ENCODE data around the gene TOM1L2. TPM values are rescaled to one million over a fixed set of nuclear protein-coding genes. Genes with fewer than 3 reads are reported as not detected.
A peak's percentile ranks its signal among the peaks of the same experiment; 100 is the strongest.

The TOM1L2 gene
- total and polyA plus RNA-seq, 8 donors: 13.3 to 154 (median 41.1) TPM

- Histone ChIP-seq H3K27ac (no peak overlapping the region), H3K4me3 (no peak overlapping the region), H3K4me1 (peaks cover 0 to 12% (median 0%) of the 10 kb centered on the region in 4 donors), H3K9me3 (no peaks in the 10 kb centered on the region), H3K36me3 (peaks cover 0 to 39% (median 0%) of the 10 kb centered on the region in 4 donors), H3K27me3 (no peaks in the 10 kb centered on the region)
- DNase-seq: no peak
- no peak for TF ChIP-seq POLR2AphosphoS5 (IDR thresholded peaks at IDR 0.05)
- no peak for TF ChIP-seq POLR2A (IDR thresholded peaks at IDR 0.05)
- TF ChIP-seq CTCF (IDR thresholded peaks at IDR 0.05): no peak
- no peak for TF ChIP-seq EP300 (IDR thresholded peaks at IDR 0.05)
- intact Hi-C loops (cut with DNase I; ENCODE audit: low total_unique reads): no loop called here
- WGBS, 5 donors: 83 to 91% (median 87%) methylated on average over 10 of the region's 10 CpGs
Observed at GRCh38 chr17:17989618-17990017, 17.4 kb upstream of the TOM1L2 start.

- WGBS, 5 donors: 92 to 95% (median 93%) methylated on average over 9 of the region's 9 CpGs
- Histone ChIP-seq H3K4me3 (no peak overlapping the region), H3K9me3 (no peaks in the 10 kb centered on the region), H3K27me3 (no peaks in the 10 kb centered on the region), H3K27ac (no peak overlapping the region), H3K4me1 (peaks cover 0 to 9% (median 0%) of the 10 kb centered on the region in 4 donors), H3K36me3 (peaks cover 0 to 39% (median 0%) of the 10 kb centered on the region in 4 donors)
- no peak for TF ChIP-seq POLR2A (IDR thresholded peaks at IDR 0.05)
- no peak for TF ChIP-seq EP300 (IDR thresholded peaks at IDR 0.05)
- TF ChIP-seq POLR2AphosphoS5 (IDR thresholded peaks at IDR 0.05): no peak
- no peak for DNase-seq
- intact Hi-C loops (cut with DNase I; ENCODE audit: low total_unique reads): no loop called here
Observed at GRCh38 chr17:17989081-17989480, 16.9 kb upstream of the TOM1L2 start.

GRCh38 chr17:17988427-17988945, 16.3 kb upstream of the TOM1L2 start:
- DNase-seq: no peak
- no peaks in the 10 kb centered on the region for H3K9me3 ChIP-seq
- H3K27me3 ChIP-seq: no peaks in the 10 kb centered on the region
- 83 to 93% (median 89%) methylated on average over 5 to 7 of the region's 7 CpGs for WGBS, 5 donors
- no peak overlapping the region for H3K4me3 ChIP-seq
- H3K27ac ChIP-seq: no peak overlapping the region
- peaks cover 0 to 7% (median 0%) of the 10 kb centered on the region in 4 donors for H3K4me1 ChIP-seq
- intact Hi-C loops (cut with DNase I; ENCODE audit: low total_unique reads): no loop called here
- peaks cover 0 to 39% (median 0%) of the 10 kb centered on the region in 4 donors for H3K36me3 ChIP-seq
- no peak for TF ChIP-seq POLR2AphosphoS5 (IDR thresholded peaks at IDR 0.05)
- no peak for TF ChIP-seq EP300 (IDR thresholded peaks at IDR 0.05)

- WGBS, 5 donors: 47 to 68% (median 65%) methylated on average over 14 of the region's 14 CpGs
Observed at GRCh38 chr17:17987901-17988300, 15.7 kb upstream of the TOM1L2 start.

More at GRCh38 chr17:17987901-17988300, 15.7 kb upstream of the TOM1L2 start:
- Histone ChIP-seq H3K27me3 (no peaks in the 10 kb centered on the region), H3K4me1 (peaks cover 0 to 7% (median 5%) of the 10 kb centered on the region in 4 donors), H3K9me3 (no peaks in the 10 kb centered on the region), H3K4me3 (no peak overlapping the region), H3K36me3 (peaks cover 0 to 35% (median 0%) of the 10 kb centered on the region in 4 donors), H3K27ac (no peak overlapping the region)
- TF ChIP-seq POLR2AphosphoS5 (IDR thresholded peaks at IDR 0.05) (no peak), CTCF (IDR thresholded peaks at IDR 0.05) (no peak), POLR2A (IDR thresholded peaks at IDR 0.05) (no peak), EP300 (IDR thresholded peaks at IDR 0.05) (no peak)
- intact Hi-C loops (cut with DNase I; ENCODE audit: low total_unique reads): no loop called here
- peak in 1 of 2 donors; percentile 74 for DNase-seq

Data from stomach (tissue), 9 donors.